KBM-7 (cell line): ENCODE measurements around the gene FBXL15.

Experiments
- DNase-seq: peaks from one replicate; pipeline ENCODE4 v3.0.0-alpha.2; 2015
- in situ Hi-C: fragments of 300-500 bp; cut with MboI; formaldehyde crosslinking; loops from 2 replicates; pipeline ENCODE4 v1.14.3; 2020; ENCODE audit warnings: low sequenced_read_pairs, low pct_unique_long_range_greater_than_20kb, mixed read lengths

FBXL15 gene

DNA sequence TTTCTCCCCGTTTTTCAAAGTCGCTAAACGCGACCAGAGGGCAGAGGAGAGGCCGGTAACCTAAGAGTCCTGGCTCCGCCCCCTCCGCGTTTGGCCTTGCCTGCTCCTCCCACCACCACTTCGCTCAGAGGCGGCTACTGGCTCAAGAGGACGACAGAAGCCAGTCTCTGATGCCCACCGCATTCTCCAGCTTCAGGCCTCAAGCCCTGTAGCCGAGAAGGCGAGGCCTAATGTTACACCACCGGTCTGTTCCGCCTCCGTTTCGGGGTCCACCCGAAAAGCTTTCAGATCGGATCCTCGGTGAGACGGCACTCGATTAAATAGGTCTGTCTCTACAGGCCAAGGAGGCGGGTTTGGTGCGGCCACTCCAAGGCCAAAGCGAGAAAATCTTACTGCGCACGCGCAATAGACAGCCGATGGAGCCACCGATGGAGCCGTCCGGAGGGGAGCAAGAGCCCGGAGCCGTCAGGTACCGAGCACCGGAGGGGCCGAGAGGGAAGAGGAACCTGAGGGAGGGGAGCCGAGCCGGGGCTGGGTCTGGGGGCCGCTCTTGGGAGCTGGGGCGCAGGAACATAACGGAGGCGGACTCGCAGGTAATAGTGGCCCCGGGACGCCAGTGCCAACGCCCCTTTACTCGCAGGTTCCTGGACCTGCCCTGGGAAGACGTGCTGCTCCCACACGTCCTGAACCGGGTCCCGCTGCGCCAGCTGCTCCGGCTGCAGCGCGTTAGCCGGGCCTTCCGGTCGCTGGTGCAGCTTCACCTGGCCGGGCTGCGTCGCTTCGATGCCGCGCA is at the start of gene FBXL15:
Gene FBXL15, plus strand, starts transcription at position 123 of the 793 bp plus-strand sequence. Its CDS starts 294 bp downstream, at position 417.
- peak; percentile 98 for DNase-seq
- in situ Hi-C loops: no loop called here

DNA sequence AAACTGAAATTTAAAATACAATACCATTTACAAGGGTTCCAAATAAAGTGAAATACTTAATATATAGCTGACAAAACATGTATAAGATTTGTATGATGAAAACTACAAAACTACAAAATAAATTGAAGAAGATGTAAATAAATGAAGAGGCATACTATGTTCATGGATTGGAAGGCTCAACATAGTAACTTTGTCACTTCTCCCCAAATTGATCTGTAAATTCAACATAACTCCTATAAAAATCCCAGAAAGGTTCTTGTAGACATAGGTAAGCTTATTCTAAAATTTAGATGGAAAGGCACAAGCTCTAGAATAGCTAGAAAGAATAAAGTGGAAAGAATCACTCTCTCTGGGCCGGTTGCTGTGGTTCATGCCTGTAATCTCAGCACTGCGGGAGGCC is 49.3 kb upstream of the FBXL15 start:
- in situ Hi-C loops: no loop called here
- no peak for DNase-seq

GRCh38 chr10:102375250-102375649 is 45.4 kb upstream of the FBXL15 start:
- in situ Hi-C loops: no loop called here
- no peak for DNase-seq

DNA sequence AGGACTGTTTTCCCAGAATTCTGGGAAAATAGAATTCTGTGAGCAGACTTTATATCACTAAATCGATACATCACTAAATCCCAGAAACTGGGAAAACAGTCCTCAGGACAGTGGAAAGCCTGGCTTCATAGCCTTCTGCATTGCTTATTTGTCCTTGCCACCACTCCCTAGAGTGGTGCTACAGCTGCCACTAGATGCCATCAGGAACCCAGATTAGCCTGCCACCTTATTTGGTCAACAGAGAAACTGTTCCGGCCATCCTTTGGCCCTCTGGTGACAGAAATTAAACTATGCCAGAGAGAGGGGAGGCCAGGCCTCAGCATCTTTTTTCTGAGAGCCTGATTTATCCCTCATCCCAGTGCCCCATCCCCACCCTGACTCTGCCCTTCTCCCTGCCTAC is 44.8 kb upstream of the FBXL15 start:
- in situ Hi-C loops: no loop called here
- no peak for DNase-seq

DNA sequence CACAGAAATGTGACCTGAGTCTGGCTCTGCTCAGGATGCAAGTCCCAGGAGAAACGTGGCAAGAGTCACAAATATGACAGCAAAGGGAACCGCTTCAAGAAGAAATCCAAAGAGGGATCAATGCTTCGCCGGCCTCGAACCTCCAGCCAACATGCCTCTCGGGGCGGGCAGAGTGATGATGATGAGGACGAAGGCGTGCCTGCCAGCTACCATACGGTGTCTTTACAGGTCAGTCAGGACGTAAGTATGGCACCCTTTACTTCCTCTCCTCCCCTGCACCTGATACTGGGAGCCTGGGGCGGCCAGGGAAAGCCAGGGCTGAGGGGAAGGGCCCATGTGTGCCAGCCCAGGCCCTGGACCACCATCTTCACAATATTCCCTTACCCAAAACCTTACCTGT is 43.7 kb upstream of the FBXL15 start:
- in situ Hi-C loops: no loop called here

GRCh38 chr10:102379383-102379782 is 41.3 kb upstream of the FBXL15 start:
- in situ Hi-C loops: no loop called here
- no peak for DNase-seq

More for the DNA sequence above, 43.7 kb upstream of the FBXL15 start:
- no peak for DNase-seq

DNA sequence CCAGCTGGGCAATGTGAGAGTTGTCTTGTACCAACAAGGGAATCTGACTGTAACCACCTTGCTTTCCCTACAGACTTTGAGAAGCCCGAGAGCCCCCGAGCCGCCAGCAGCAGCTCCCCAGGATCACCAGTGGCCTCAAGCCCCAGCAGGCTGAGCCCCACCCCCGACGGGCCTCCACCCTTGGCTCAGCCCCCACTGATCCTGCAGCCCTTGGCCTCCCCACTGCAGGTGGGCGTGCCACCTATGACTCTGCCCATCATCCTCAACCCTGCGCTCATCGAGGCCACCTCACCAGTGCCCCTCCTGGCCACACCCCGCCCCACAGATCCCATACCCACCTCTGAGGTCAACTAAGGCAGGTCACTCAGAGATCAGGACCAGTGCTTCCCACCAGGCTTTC is 38.7 kb upstream of the FBXL15 start:
- in situ Hi-C loops: no loop called here
- DNase-seq: no peak

- in situ Hi-C loops: no loop called here
- no peak for DNase-seq
Observed at GRCh38 chr10:102382871-102383270, 37.8 kb upstream of the FBXL15 start.

- in situ Hi-C loops: no loop called here
- DNase-seq: peak; percentile 11
Observed at GRCh38 chr10:102384053-102384452, 36.6 kb upstream of the FBXL15 start.

- in situ Hi-C loops: no loop called here
- DNase-seq: peak; percentile 24
Observed at GRCh38 chr10:102384606-102385429, 35.8 kb upstream of the FBXL15 start.

DNA sequence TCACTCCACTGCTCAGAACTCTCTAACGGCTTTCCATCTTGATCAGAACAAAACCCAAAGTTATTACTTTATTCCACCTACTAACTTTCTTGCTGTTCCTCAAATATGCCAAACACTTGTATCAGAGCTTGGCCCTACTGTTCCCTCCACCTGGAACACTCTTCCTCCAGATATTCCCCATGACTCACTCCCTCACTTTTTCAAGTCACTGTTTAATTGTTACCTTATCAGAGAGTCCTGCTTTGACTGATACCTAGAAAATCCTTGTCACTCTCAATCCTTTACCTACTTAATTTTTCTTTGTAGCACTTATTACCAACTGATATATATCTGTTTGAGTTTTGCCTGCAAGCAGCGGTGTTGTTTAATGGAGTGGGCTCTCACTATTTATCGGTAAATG is 30.7 kb upstream of the FBXL15 start:
- in situ Hi-C loops: no loop called here
- DNase-seq: no peak

DNA sequence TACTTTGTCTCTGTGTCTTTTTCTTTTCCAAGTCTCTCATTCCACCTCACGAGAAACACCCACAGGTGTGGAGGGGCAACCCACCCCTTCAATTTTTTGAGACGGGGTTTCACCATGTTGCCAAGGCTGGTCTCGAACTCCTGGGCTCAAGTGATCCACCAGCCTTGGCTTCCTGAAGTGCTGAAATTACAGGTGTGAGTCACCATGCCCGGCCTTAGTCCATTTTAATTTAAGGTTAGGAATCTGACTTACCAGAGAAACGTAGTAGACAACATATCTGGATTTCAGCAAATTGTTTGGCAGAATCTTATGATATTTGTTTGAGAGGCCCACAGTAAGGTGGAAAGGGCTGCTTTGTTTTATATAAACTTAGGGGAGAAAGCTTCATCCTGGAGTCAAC is 28.3 kb upstream of the FBXL15 start:
- DNase-seq: no peak
- in situ Hi-C loops: no loop called here

GRCh38 chr10:102393411-102394078 is 27.1 kb upstream of the FBXL15 start:
- DNase-seq: no peak
- in situ Hi-C loops: no loop called here

DNA sequence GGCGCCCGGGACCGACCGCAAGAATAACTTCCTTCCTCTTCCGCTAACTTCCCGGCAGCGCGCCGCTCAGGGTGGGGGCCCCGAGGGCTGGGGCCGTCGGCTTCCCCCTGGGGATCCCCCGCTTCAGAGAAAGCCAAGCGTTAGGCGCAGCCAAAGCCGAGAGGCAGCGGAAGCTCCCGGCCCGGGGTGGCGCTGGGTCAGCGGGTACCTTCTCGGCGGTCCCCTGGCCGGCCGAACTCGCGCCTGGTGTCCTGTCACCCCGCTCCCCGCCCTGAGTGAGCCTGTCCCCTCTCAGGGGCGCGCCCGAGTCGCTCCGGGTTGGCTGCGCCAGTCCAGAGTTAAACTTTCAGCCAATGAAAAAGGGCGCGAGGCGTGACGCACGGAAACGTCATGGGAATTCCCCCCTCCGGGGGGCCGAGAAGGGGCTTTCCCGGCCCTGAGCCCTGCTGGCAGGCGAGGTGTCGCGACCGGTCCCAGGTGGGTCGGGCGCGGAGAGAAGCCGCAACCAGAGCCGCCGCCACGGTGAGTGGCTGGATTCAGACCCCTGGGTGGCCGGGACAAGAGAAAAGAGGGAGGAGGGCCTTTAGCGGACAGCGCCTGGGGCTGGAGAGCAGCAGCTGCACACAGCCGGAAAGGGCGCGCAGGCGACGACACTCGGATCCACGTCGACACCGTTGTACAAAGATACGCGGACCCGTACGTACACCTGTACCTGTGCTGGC is 26.4 kb upstream of the FBXL15 start:
- DNase-seq: peak; percentile 94
- in situ Hi-C loops: no loop called here

GRCh38 chr10:102394801-102395399 is 25.7 kb upstream of the FBXL15 start:
- peak; percentile 53 for DNase-seq
- in situ Hi-C loops: no loop called here

DNA sequence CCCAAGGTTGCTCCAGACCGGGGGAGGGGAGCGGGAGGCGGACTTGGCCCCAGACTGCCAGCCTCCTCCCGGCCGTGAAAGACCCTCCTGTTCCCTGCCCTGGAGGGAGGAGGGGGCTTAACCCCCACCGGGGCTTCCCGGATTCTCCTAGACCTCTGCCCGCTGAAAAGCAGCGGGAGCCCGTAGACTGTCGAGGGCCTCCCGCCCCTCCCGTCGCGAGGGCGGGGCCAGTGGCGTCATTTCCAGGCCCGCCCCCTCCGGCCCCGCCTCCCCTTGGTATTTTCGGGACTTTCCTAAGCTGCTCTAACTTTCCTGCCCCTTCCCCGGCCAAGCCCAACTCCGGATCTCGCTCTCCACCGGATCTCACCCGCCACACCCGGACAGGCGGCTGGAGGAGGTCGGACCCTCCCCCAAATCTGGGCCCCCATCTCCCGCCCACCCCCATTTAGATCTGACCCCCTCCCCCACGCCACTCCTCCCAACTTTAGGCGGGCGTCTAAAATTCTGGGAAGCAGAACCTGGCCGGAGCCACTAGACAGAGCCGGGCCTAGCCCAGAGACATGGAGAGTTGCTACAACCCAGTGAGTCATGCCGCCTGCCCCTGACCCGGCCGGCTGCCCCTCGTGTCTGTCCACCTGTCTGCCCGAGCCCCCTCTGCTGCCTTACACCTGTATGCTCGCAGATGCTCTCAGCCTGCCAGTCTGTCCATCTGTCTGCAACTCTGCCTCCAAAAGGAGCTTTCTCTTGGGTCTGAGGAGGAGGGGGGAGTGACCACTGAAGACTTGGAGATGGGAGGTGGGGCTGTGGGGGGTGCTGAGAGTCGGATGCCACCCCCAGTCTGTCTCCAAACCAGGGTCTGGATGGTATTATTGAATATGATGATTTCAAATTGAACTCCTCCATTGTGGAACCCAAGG is 25.0 kb upstream of the FBXL15 start, which contains the start of gene NFKB2:
Gene NFKB2, plus strand, starts transcription at position 306 of the 917 bp plus-strand sequence. Its CDS starts 255 bp downstream, at position 561.
- in situ Hi-C loops: no loop called here
- DNase-seq: peak; percentile 81

GRCh38 chr10:102396317-102396650 is 24.4 kb upstream of the FBXL15 start:
- no peak for DNase-seq
- in situ Hi-C loops: no loop called here

DNA sequence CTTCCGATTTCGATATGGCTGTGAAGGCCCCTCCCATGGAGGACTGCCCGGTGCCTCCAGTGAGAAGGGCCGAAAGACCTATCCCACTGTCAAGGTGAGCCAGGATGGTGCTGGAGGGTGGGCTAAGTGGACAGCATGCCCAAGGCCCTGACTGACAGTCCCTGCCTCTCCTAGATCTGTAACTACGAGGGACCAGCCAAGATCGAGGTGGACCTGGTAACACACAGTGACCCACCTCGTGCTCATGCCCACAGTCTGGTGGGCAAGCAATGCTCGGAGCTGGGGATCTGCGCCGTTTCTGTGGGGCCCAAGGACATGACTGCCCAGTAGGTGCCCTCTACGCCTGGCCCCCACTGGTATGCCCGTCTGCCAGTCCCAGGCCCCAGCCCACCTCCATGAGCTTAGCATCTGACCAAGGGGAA is 23.9 kb upstream of the FBXL15 start:
- no peak for DNase-seq
- in situ Hi-C loops: no loop called here
